DOHH2 (cell line): ENCODE results near the gene RBCK1.

ENCODE experiments used
- EZH2phosphoT487 ChIP-seq: fragments of 200-600 bp; sonication (generic); IDR thresholded peaks from 2 replicates; pipeline ENCODE4 v1.6.1; 2017; ENCODE audit warnings: borderline replicate concordance, mild to moderate bottlenecking, antibody characterized with exemption, low read length, moderate library complexity, mixed read lengths
- TF ChIP-seq, protein P1 (sequence below): fragments of 200-600 bp; sonication (generic); IDR thresholded peaks from one replicate; pipeline ENCODE4 v1.5.1; 2014; ENCODE audit warnings: antibody characterized with exemption, mild to moderate bottlenecking, low read depth, low read length; ENCODE audit not compliant: poor library complexity, severe bottlenecking

DNA sequence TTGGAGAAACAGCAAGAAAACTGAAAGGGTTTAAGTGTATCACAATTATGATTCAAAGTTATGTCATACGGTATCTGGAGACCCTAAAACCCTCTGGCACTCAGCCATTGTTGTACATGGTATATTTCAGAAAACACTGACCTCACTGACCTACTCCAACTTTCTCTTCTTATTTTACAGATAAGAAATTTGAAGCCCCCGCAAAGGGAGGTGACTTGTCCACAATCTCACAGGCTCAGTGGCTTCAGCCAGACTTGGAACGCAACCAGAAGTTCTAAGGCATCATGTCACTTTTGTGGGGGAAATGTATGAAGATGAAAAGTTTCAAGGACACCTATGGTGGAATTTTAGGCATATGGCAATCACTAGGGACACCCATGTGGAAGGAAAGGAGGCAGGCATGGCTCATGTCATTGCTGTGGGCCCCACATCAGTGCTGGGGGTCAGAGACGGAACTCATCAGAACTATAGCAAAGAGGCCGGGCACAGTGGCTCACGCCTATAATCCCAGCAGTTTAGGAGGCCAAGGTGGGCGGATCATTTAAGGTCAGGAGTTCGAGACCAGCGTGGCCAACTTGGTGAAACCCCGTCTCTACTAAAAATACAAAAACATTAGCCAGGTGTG is 32.7 kb upstream of the RBCK1 start:
- TF ChIP-seq, protein P1, sequence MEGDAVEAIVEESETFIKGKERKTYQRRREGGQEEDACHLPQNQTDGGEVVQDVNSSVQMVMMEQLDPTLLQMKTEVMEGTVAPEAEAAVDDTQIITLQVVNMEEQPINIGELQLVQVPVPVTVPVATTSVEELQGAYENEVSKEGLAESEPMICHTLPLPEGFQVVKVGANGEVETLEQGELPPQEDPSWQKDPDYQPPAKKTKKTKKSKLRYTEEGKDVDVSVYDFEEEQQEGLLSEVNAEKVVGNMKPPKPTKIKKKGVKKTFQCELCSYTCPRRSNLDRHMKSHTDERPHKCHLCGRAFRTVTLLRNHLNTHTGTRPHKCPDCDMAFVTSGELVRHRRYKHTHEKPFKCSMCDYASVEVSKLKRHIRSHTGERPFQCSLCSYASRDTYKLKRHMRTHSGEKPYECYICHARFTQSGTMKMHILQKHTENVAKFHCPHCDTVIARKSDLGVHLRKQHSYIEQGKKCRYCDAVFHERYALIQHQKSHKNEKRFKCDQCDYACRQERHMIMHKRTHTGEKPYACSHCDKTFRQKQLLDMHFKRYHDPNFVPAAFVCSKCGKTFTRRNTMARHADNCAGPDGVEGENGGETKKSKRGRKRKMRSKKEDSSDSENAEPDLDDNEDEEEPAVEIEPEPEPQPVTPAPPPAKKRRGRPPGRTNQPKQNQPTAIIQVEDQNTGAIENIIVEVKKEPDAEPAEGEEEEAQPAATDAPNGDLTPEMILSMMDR, result no peak
- TF ChIP-seq EZH2phosphoT487, result no peak
